Central memory CD4-positive, alpha-beta T cell (primary cell): ENCODE results near the gene BANP.
"Not testable (repeated sequence)": the region's sequence is repeated elsewhere in the genome, so short reads cannot be mapped to it uniquely, and the experiment has no call there.

Experiments used
- DNase-seq: peaks from one replicate; pipeline ENCODE4 v3.0.0; 2022

Gene BANP

GRCh38 chr16:88035292-88035691 lies 84.1 kb downstream of the BANP start:
- DNase-seq = no peak

- DNase-seq = not testable (repeated sequence)
Measured at GRCh38 chr16:88035884-88036639, 84.8 kb downstream of the BANP start.

GRCh38 chr16:88036640-88036996 lies 85.4 kb downstream of the BANP start:
- DNase-seq = not testable (repeated sequence)

- not testable (repeated sequence) for DNase-seq
Measured at GRCh38 chr16:88037359-88037758, 86.1 kb downstream of the BANP start.

GRCh38 chr16:88037876-88038525 lies 86.8 kb downstream of the BANP start:
- DNase-seq = not testable (repeated sequence)

- not testable (repeated sequence) for DNase-seq
Measured at GRCh38 chr16:88038526-88038908, 87.3 kb downstream of the BANP start.

GRCh38 chr16:88039591-88039990 lies 88.4 kb downstream of the BANP start:
- DNase-seq = no peak

- not testable (repeated sequence) for DNase-seq
Measured at GRCh38 chr16:88040196-88040876, 89.1 kb downstream of the BANP start.

GRCh38 chr16:88040877-88041244 lies 89.6 kb downstream of the BANP start:
- DNase-seq = not testable (repeated sequence)

- DNase-seq = not testable (repeated sequence)
Measured at GRCh38 chr16:88041506-88041905, 90.3 kb downstream of the BANP start.

GRCh38 chr16:88041986-88042562 lies 90.8 kb downstream of the BANP start:
- DNase-seq = not testable (repeated sequence)

- not testable (repeated sequence) for DNase-seq
Measured at GRCh38 chr16:88043208-88043910, 92.1 kb downstream of the BANP start.

GRCh38 chr16:88044121-88044581 lies 92.9 kb downstream of the BANP start:
- DNase-seq = not testable (repeated sequence)

GRCh38 chr16:88045361-88045760 lies 94.1 kb downstream of the BANP start:
- DNase-seq = not testable (repeated sequence)

GRCh38 chr16:88045820-88046303 lies 94.6 kb downstream of the BANP start:
- DNase-seq = no peak

GRCh38 chr16:88047462-88047861 lies 96.2 kb downstream of the BANP start:
- no peak for DNase-seq

- DNase-seq = no peak
Measured at GRCh38 chr16:88048985-88049384, 97.8 kb downstream of the BANP start.

- DNase-seq = no peak
Measured at GRCh38 chr16:88049561-88050545, 98.6 kb downstream of the BANP start.

GRCh38 chr16:88050952-88051660 lies 99.9 kb downstream of the BANP start:
- DNase-seq = no peak

- no peak for DNase-seq
Measured at GRCh38 chr16:88052661-88053060, 101.4 kb downstream of the BANP start.
